NCI-H524 (cell line): Measurements from ENCODE around the gene AGXT.
"Not testable (repeated sequence)": the region's sequence is repeated elsewhere in the genome, so short reads cannot be mapped to it uniquely, and the experiment has no call there.

Experiments used
- DNase-seq, 2 experiments: peaks; one replicate each; lab custom pipeline; 2025; lab: John Stamatoyannopoulos, UW

AGXT gene

DNA sequence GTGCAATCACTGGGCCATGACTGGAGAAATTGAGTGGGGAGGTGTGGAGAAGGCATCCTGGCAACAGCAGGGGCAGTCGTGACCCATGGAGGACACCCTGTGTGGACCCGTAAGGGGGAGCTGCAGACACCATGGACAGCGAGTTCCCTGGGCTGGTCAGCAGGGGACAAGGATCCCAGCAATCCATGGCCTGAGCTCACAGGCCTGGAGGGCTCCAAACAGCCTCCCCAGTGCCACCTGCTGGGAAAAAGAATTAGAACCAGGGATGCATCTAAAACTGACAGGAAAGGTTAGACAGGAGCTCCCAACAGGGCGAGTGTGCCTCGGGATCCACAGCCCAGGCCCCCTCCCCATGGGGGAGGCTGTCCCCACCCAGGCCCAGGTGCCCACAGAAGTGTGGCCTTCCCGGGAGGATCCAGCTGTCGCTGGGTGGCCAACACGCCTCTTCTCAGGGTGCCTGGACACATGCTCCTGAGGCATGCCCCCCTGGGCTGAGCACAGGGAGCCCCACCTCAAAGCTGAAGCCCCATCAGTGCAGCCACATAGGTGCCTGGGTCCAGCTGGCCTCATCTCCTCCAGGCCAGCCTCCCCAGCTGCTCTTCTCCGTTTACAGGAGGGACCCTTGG lies 28.1 kb upstream of the AGXT start:
- DNase-seq: peak; percentile 31 to 68

DNA sequence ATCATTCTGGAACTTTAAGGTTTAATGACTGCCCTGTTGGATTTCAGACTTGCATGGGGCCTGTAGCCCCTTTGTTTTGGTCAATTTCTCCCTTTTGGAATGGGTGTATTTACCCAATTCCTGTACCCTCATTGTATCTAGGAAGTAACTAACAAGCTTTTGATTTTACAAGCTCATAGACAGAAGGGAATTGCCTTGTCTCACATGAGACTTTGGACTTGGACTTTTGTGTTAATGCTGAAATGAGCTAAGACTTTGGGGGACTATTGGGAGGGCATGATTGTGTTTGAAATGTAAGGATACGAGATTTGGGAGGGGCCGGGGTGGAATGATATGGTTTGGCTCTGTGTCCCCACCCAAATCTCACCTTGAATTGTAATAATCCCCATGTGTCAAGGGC lies 22.3 kb upstream of the AGXT start:
- DNase-seq: not testable (repeated sequence)

GRCh38 chr2:240846873-240847595 lies 21.6 kb upstream of the AGXT start:
- no peak for DNase-seq

GRCh38 chr2:240847817-240848216 lies 20.8 kb upstream of the AGXT start:
- DNase-seq: no peak

- peak in 1 of 2 experiments; percentile 47 for DNase-seq
These were observed 19.5 kb upstream of the AGXT start for GRCh38 chr2:240848900-240849680.

GRCh38 chr2:240850026-240850425 lies 18.6 kb upstream of the AGXT start:
- no peak for DNase-seq

DNA sequence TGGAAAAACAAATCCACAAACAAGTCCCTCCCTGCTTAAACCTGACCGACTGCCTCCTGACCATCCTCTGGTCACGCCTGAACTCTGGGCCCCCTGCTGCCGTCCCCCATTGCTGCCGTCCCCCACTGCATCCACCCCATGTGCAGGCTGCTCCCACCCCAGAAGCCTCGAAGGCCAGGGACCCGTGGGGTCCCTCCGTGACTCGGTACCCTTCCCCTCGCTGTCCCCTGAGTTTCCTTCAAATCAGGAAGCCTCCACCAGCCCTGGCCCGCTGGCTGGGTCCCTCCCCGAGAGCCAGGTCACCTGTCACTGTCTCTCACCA lies 17.9 kb upstream of the AGXT start:
- DNase-seq: no peak

GRCh38 chr2:240851078-240851991 lies 17.3 kb upstream of the AGXT start:
- peak; percentile 78 to 92 for DNase-seq

- no peak for DNase-seq
These were observed 15.8 kb upstream of the AGXT start for GRCh38 chr2:240852671-240853314.

DNA sequence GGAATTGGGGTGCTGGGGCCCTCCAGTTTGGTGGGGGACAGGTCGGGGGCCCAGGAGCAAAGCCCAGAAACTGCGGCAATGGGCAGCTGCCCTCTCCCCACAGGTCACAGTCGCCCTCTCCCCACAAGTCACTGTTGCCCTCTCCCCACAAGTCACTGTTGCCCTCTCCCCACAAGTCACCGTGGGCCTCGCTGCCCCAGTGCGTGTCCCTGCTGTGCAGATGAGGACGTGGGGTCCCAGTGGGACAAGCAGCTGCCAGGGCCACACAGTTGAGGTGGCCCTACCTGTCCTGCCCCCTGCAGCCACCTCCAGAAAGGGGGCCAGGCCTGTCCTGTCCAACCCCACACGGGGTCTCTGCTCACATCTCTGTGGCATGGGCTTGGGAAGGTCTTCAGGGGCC lies 13.0 kb upstream of the AGXT start:
- DNase-seq: no peak

DNA sequence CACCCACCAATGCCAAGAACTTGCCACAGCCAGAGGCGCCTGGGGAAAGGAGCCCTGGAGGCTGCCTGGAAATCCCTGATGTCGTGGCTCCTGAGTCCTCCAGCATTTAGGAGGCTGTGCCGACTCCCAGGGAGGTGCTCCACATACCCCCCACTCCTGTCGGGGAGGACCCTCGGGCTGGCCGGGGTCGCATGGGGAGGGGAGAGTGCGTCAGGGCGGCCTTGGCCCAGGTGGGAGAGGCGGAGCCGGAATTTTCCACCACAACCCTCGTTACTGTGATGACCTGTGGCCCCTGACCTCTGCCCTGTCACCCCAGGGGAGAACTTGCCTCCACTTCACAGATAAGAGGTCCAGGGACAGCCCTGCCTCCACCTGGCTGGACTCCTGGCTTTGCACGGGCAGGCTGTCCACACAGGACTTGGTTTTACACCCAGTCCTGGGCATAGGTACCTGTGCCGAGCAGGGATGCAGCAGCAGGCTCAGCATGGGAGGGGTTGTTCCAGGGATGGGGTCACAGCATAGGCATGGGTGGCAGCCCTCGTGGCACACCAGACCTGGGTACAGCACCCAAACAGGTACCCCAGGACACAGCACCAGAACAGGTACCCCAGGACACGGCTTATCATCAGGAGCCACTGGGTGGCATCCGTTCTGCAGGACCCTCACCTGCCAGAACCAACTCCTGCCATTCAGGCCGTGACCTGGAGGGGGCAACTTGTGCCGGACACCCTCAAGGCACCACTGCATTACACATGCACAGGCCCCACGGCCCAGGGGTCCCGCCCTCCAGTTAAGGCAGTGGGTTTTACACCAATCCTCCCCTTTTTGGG lies 12.3 kb upstream of the AGXT start:
- peak in 1 of 2 experiments; percentile 61 for DNase-seq

GRCh38 chr2:240857039-240858008 lies 11.3 kb upstream of the AGXT start:
- peak; percentile 91 to 96 for DNase-seq

GRCh38 chr2:240858321-240858720 lies 10.3 kb upstream of the AGXT start:
- peak in 1 of 2 experiments; percentile 42 for DNase-seq

DNA sequence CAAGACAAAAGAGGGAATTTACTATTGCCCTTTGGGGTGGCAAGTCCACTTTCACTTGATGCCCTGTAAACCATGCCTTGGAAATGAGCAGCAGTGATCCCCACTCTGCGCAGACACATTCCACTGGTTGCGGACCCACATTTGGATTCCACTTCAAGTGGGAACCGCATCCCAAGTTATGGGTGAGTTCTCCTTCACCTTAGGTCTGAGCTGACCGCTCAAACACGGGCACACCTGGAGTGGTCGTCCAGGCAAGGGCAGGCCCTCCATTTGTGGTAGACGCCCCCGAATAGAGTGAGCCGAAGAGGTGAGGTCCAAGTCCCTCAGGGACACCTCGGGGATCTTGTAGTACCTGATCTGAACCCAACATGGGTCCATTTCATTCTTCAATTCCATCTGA lies 9.8 kb upstream of the AGXT start:
- no peak for DNase-seq

DNA sequence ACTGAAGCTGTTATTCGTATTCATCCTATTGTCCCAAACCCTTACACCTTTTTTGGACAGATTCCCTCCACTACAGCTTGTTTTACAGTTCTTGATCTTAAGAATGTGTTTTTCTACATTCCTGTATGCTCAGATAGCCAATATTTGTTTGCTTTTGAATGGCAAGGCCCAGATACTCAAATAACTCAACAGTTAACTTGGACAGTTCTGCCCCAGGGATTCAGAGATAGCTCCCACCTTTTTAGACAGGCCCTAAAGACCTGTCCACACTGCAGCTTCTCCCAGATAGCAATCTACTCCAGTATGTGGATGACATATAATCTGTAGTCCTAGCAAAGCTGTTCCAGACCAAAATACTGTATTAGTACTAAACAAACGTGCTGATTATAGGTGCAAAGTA lies 7.1 kb upstream of the AGXT start:
- DNase-seq: no peak

GRCh38 chr2:240864475-240864874 lies 4.1 kb upstream of the AGXT start:
- DNase-seq: no peak

- DNase-seq: no peak
These were observed 3.2 kb upstream of the AGXT start for GRCh38 chr2:240865391-240865790.

DNA sequence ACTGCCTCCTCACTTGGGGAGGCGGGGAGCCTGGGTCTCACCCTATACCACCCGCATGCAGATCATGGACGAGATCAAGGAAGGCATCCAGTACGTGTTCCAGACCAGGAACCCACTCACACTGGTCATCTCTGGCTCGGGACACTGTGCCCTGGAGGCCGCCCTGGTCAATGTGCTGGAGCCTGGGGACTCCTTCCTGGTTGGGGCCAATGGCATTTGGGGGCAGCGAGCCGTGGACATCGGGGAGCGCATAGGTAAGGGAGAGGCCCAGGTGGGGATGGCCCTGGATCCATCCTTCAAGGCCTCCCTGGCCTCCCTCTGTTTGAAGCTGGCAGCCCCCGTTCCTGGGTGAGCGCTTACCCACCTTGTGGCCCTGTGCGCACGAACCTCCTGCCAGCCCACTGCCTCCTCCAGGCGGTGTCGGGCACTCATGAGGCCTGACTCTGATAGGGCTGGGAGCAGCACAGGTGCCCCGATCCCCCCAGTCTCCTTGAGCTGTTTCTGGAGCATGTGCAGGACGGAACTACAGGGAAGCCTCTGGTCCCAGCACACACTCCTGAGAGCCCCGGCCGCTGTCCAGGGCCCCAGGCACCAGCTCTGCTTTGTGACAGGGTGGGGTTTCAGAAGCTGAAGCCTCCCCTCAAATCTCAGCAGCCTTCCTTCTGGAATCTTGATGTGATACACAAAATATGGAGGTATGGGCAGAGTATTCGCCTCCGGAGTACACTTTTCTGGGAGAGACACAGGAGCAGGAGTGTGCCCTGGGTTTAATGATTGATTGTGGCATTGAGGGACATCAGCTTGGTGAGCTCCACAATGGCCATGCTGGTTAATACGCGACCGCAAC lies 708 bp downstream of the AGXT start:
- DNase-seq: no peak
